Right ventricle myocardium inferior (tissue), 1 donor: Measurements from ENCODE around the gene SMNDC1. TPM values are rescaled to one million over a fixed set of nuclear protein-coding genes. Genes with fewer than 3 reads are reported as not detected.
"Not testable (repeated sequence)": the region's sequence is repeated elsewhere in the genome, so short reads cannot be mapped to it uniquely, and the experiment has no call there.

ENCODE experiments used
- ATAC-seq: fragments of 200-7000 bp; cut with Tn5 transposase; one replicate; pipeline ENCODE4 v1.9.1; 2020; ENCODE audit warnings: mild to moderate bottlenecking, moderate library complexity
- DNase-seq: peaks from one replicate; pipeline ENCODE4 v3.0.0; 2021; ENCODE audit errors: missing footprints
- intact Hi-C: fragments of 100-400 bp; cut with DNase I; formaldehyde crosslinking; loops from one replicate; pipeline ENCODE4 v1.11.0; 2022
- total RNA-seq: library from RNA; stranded (reverse); fragmentation: NEBNext Ultra II Directional; extraction: Animal tissue kit (Norgen Biotek cat#: 25700); gene quantifications from one replicate; pipeline ENCODE4 v1.2.1, GENCODE V29; 2021
- donor health status: DM: no; HTN: yes; CAD: no; lungs with severe emphysema.

SMNDC1 gene
- total RNA-seq, 1 donor from 2014 or later = 27.6 TPM

- intact Hi-C loops = no loop called here
- DNase-seq (no peak), ATAC-seq (no peak)
Observed at GRCh38 chr10:110334061-110334656, 29.4 kb upstream of the SMNDC1 start.

GRCh38 chr10:110331226-110331795 is 26.6 kb upstream of the SMNDC1 start:
- not testable (repeated sequence) for ATAC-seq

GRCh38 chr10:110330675-110331074 is 26.0 kb upstream of the SMNDC1 start:
- ATAC-seq (no peak), DNase-seq (no peak)
- intact Hi-C loops = no loop called here

More at GRCh38 chr10:110331226-110331795, 26.6 kb upstream of the SMNDC1 start:
- intact Hi-C loops, DNase-seq: not testable (repeated sequence)

GRCh38 chr10:110327262-110327914 is 22.7 kb upstream of the SMNDC1 start:
- ATAC-seq (no peak), DNase-seq (no peak)
- intact Hi-C loops = no loop called here

- ATAC-seq (no peak), DNase-seq (no peak)
- intact Hi-C loops = no loop called here
Observed at GRCh38 chr10:110326351-110327032, 21.8 kb upstream of the SMNDC1 start.

GRCh38 chr10:110324805-110325280 is 20.1 kb upstream of the SMNDC1 start:
- intact Hi-C loops = no loop called here
- ATAC-seq (no peak), DNase-seq (no peak)

- intact Hi-C loops = no loop called here
- no peak for ATAC-seq
- DNase-seq = no peak
Observed at GRCh38 chr10:110324201-110324804, 19.6 kb upstream of the SMNDC1 start.

GRCh38 chr10:110323503-110323902 is 18.8 kb upstream of the SMNDC1 start:
- DNase-seq (no peak), ATAC-seq (no peak)
- intact Hi-C loops = no loop called here

- intact Hi-C loops = no loop called here
- DNase-seq (no peak), ATAC-seq (no peak)
Observed at GRCh38 chr10:110321869-110322620, 17.3 kb upstream of the SMNDC1 start.

GRCh38 chr10:110317866-110318850 is 13.4 kb upstream of the SMNDC1 start:
- ATAC-seq (no peak), DNase-seq (no peak)
- intact Hi-C loops = no loop called here

- DNase-seq = no peak
- ATAC-seq = no peak
- intact Hi-C loops = loop anchor here (5.0 kb wide), 2 partner anchors 39 to 184 kb away; partner anchors contain the start of gene DUSP5
Observed at GRCh38 chr10:110313674-110314073, 9.0 kb upstream of the SMNDC1 start.

GRCh38 chr10:110312206-110312605 is 7.5 kb upstream of the SMNDC1 start:
- ATAC-seq (no peak), DNase-seq (no peak)
- intact Hi-C loops = loop anchor here (5.0 kb wide), 2 partner anchors 40 to 185 kb away; partner anchors contain the start of gene DUSP5

GRCh38 chr10:110311357-110311949 is 6.7 kb upstream of the SMNDC1 start:
- ATAC-seq (peak; percentile 50), DNase-seq (no peak)
- intact Hi-C loops = loop anchor here (1.0 to 5.0 kb wide), 3 partner anchors 41 to 225 kb away; partner anchors contain the start of gene DUSP5

GRCh38 chr10:110310741-110311140 is 6.0 kb upstream of the SMNDC1 start:
- intact Hi-C loops = loop anchor here (1.0 to 5.0 kb wide), 3 partner anchors 42 to 226 kb away; partner anchors contain the start of gene DUSP5
- ATAC-seq = no peak
- DNase-seq = no peak

- intact Hi-C loops = loop anchor here (2.0 to 10.0 kb wide), 2 partner anchors 239 to 607 kb away; partner anchors contain the start of genes BBIP1 and SHOC2
- DNase-seq = no peak
- ATAC-seq = no peak
Observed at GRCh38 chr10:110307805-110308204, 3.1 kb upstream of the SMNDC1 start.

- ATAC-seq = no peak
- no peak for DNase-seq
- intact Hi-C loops = loop anchor here (2.0 to 10.0 kb wide), 2 partner anchors 240 to 608 kb away; partner anchors contain the start of genes BBIP1 and SHOC2
Observed at GRCh38 chr10:110306452-110306768, 1.7 kb upstream of the SMNDC1 start.
